HepG2 (cell line): ENCODE results near the gene RIMOC1. TPM values are rescaled to one million over a fixed set of nuclear protein-coding genes. Genes with fewer than 3 reads are reported as not detected.

Experiments
- CBX2 ChIP-seq, 2 experiments: fragments of 200-600 bp in 1 of 2; sonication (generic); formaldehyde crosslinking in 1 of 2; IDR thresholded peaks; 2 replicates each; pipeline versions ENCODE4 v1.7.0 to v1.8.1; 2018 to 2022; ENCODE audit warnings: low read depth in 2 of 2, low read length in 1 of 2, mild to moderate bottlenecking in 1 of 2, missing genetic modification reagents in 1 of 2
- CREM ChIP-seq, 2 experiments: sonication (generic) in 1 of 2; formaldehyde crosslinking in 1 of 2; IDR thresholded peaks; 2 replicates each; pipeline versions ENCODE4 v1.4.0 to v1.6.1; 2016 to 2020; ENCODE audit warnings: antibody characterized with exemption in 1 of 2, mild to moderate bottlenecking in 1 of 2, missing genetic modification reagents in 1 of 2
- GABPA ChIP-seq, 2 experiments: IDR thresholded peaks; 2 replicates each; pipeline ENCODE4 v1.6.1; 2011 to 2016; ENCODE audit warnings: low read depth in 2 of 2, low read length in 1 of 2, missing biosample characterization in 1 of 2, missing genetic modification characterization in 1 of 2
- HMG20B ChIP-seq: conservative IDR thresholded peaks from 2 replicates; pipeline ENCODE4 v1.6.1; 2016; ENCODE audit warnings: missing genetic modification reagents, missing compliant biosample characterization
- MTA1 ChIP-seq: sonication (generic); formaldehyde crosslinking; IDR thresholded peaks from 2 replicates; pipeline ENCODE4 v1.4.0; 2020; ENCODE audit warnings: missing genetic modification reagents, mild to moderate bottlenecking, borderline replicate concordance
- RAD51 ChIP-seq: fragments of 450-650 bp; IDR thresholded peaks from 2 replicates; pipeline ENCODE4 v1.6.1; 2016; ENCODE audit warnings: borderline replicate concordance
- RARA ChIP-seq: IDR thresholded peaks from 2 replicates; pipeline ENCODE4 v1.6.1; 2016; ENCODE audit warnings: missing genetic modification reagents, missing compliant biosample characterization
- SOX6 ChIP-seq, 2 experiments: fragments of 450-650 bp in 1 of 2; sonication (generic) in 1 of 2; formaldehyde crosslinking in 1 of 2; IDR thresholded peaks; 2 replicates each; pipeline versions ENCODE4 v1.4.0 to v1.6.1; 2017 to 2020; ENCODE audit warnings: antibody characterized with exemption in 1 of 2, mild to moderate bottlenecking in 1 of 2, missing genetic modification reagents in 1 of 2
- ZFP36L2 ChIP-seq: sonication (generic); formaldehyde crosslinking; IDR thresholded peaks from 2 replicates; pipeline ENCODE4 v1.4.0; 2020; ENCODE audit warnings: missing genetic modification reagents
- ZNF136 ChIP-seq: sonication (generic); formaldehyde crosslinking; IDR thresholded peaks from 2 replicates; pipeline ENCODE4 v1.8.1; 2022; ENCODE audit warnings: low read depth, mild to moderate bottlenecking, moderate library complexity, missing genetic modification reagents
- ZNF510 ChIP-seq: sonication (generic); formaldehyde crosslinking; IDR thresholded peaks from 2 replicates; pipeline ENCODE4 v1.4.0; 2020; ENCODE audit warnings: low read depth, mild to moderate bottlenecking, missing genetic modification reagents
- ZNF720 ChIP-seq: sonication (generic); formaldehyde crosslinking; IDR thresholded peaks from 2 replicates; pipeline ENCODE4 v1.4.0; 2020; ENCODE audit warnings: missing genetic modification reagents
- polyA plus RNA-seq, 8 experiments: library from polyadenylated mRNA; depleted of rRNA in 3 of 8; stranded (reverse) in 7 of 8; unstranded in 1 of 8; fragments of >200 nt; fragmentation: Illumina TruSeq in 4 of 8; extraction: Trizol in 4 of 8; gene quantifications; 2 replicates each; pipeline versions ENCODE4 v1.2.1 to v1.2.3, GENCODE V29; 2011 to 2016; ENCODE audit warnings: low read depth in 4 of 8, missing spikeins in 1 of 8, mixed read lengths in 1 of 8; ENCODE audit not compliant: insufficient read depth in 1 of 8
- total RNA-seq, 5 experiments: library from RNA; depleted of rRNA; stranded (reverse); fragments of >200 nt; fragmentation: Illumina TruSeq; extraction: Trizol; gene quantifications; 2 replicates each; pipeline ENCODE4 v1.2.3, GENCODE V29; 2016; ENCODE audit warnings: low read depth in 1 of 5
- TF ChIP-seq, protein P1 (sequence below): sonication (generic); formaldehyde crosslinking; IDR thresholded peaks from 2 replicates; pipeline ENCODE4 v1.5.0; 2020; ENCODE audit warnings: mild to moderate bottlenecking, missing genetic modification reagents
- TF ChIP-seq, protein P2 (sequence below): sonication (generic); formaldehyde crosslinking; IDR thresholded peaks from 2 replicates; pipeline ENCODE4 v1.5.1; 2020; ENCODE audit warnings: missing genetic modification reagents, mild to moderate bottlenecking, borderline replicate concordance
- TF ChIP-seq, protein P3 (sequence below): sonication (generic); formaldehyde crosslinking; conservative IDR thresholded peaks from 2 replicates; pipeline ENCODE4 v1.4.0; 2020; ENCODE audit warnings: missing genetic modification reagents
- TF ChIP-seq, protein P4 (sequence below): sonication (generic); formaldehyde crosslinking; IDR thresholded peaks from 2 replicates; pipeline ENCODE4 v1.4.0; 2020; ENCODE audit warnings: missing genetic modification reagents, mild to moderate bottlenecking, borderline replicate concordance

Gene RIMOC1
- total and polyA plus RNA-seq, 2 of the 13 experiments (the other 11 are each of a cell fraction or from before 2014, with no cell fraction given) = 16.3 to 16.9 TPM

DNA sequence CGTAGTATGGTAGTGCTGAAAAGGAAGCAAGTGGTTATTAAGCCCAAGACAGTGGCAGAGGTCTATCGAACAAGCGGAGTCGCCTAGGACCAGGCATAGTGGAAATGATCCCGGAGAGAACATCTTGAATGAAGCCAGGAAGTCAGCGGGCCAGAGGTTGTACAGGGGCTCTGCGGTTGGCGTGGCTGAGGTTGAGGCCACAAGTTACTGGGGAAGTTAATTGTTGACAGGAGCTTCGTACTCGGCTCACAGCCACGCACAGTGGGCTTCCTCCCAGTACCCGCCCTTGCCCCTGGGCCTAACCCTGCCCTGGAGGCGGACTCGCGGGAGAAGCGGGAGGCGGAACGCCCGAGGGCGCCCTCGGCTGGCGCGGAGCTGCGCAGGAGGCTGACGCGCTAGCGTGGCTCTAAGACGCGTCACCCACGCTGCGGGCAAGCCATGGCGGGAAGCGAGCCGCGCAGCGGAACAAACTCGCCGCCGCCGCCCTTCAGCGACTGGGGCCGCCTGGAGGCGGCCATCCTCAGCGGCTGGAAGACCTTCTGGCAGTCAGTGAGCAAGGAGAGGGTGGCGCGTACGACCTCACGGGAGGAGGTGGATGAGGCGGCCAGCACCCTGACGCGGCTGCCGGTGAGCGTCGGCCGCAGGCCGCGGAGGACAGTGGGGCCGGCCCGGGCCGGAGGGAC, 20.9 kb downstream of the RIMOC1 start, which contains the start of gene FBXO4 (continued):
- TF ChIP-seq, protein P1, sequence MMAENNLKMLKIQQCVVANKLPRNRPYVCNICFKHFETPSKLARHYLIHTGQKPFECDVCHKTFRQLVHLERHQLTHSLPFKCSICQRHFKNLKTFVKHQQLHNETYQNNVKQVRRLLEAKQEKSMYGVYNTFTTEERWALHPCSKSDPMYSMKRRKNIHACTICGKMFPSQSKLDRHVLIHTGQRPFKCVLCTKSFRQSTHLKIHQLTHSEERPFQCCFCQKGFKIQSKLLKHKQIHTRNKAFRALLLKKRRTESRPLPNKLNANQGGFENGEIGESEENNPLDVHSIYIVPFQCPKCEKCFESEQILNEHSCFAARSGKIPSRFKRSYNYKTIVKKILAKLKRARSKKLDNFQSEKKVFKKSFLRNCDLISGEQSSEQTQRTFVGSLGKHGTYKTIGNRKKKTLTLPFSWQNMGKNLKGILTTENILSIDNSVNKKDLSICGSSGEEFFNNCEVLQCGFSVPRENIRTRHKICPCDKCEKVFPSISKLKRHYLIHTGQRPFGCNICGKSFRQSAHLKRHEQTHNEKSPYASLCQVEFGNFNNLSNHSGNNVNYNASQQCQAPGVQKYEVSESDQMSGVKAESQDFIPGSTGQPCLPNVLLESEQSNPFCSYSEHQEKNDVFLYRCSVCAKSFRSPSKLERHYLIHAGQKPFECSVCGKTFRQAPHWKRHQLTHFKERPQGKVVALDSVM (CRISPR knock-in tag) = no peak
- peak; percentile 98 for TF ChIP-seq MTA1
- no peak for TF ChIP-seq HMG20B (CRISPR knock-in tag)
- TF ChIP-seq ZNF136 = no peak
- TF ChIP-seq ZNF720 (CRISPR knock-in tag) = 0 out of 2 replicates have a peak, but pooled peaks have one; percentile 18
- TF ChIP-seq CREM (IDR thresholded peaks at IDR 0.05) = peak; percentile 21; the same call in 1 of the 2 replicates
- TF ChIP-seq CREM (CRISPR knock-in tag; IDR thresholded peaks at IDR 0.05) = no peak
- TF ChIP-seq CBX2 (IDR thresholded peaks at IDR 0.05; ENCODE audit: low read depth, low read length) = no peak
- no peak for TF ChIP-seq CBX2 (CRISPR knock-in tag; IDR thresholded peaks at IDR 0.05; ENCODE audit: low read depth)
- TF ChIP-seq ZNF510 (CRISPR knock-in tag) = no peak
- TF ChIP-seq, protein P2, sequence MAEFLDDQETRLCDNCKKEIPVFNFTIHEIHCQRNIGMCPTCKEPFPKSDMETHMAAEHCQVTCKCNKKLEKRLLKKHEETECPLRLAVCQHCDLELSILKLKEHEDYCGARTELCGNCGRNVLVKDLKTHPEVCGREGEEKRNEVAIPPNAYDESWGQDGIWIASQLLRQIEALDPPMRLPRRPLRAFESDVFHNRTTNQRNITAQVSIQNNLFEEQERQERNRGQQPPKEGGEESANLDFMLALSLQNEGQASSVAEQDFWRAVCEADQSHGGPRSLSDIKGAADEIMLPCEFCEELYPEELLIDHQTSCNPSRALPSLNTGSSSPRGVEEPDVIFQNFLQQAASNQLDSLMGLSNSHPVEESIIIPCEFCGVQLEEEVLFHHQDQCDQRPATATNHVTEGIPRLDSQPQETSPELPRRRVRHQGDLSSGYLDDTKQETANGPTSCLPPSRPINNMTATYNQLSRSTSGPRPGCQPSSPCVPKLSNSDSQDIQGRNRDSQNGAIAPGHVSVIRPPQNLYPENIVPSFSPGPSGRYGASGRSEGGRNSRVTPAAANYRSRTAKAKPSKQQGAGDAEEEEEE (CRISPR knock-in tag) = no peak
- no peak for TF ChIP-seq RAD51
- no peak for TF ChIP-seq SOX6 (IDR thresholded peaks at IDR 0.05)
- TF ChIP-seq SOX6 (CRISPR knock-in tag; IDR thresholded peaks at IDR 0.05) = peak; percentile 76
- TF ChIP-seq GABPA (IDR thresholded peaks at IDR 0.05; ENCODE audit: low read depth, low read length) = no peak
- TF ChIP-seq GABPA (CRISPR knock-in tag; IDR thresholded peaks at IDR 0.05; ENCODE audit: low read depth) = peak; percentile 31; the same call in 1 of the 2 replicates
- TF ChIP-seq ZFP36L2 (CRISPR knock-in tag) = no peak
- TF ChIP-seq, protein P3, sequence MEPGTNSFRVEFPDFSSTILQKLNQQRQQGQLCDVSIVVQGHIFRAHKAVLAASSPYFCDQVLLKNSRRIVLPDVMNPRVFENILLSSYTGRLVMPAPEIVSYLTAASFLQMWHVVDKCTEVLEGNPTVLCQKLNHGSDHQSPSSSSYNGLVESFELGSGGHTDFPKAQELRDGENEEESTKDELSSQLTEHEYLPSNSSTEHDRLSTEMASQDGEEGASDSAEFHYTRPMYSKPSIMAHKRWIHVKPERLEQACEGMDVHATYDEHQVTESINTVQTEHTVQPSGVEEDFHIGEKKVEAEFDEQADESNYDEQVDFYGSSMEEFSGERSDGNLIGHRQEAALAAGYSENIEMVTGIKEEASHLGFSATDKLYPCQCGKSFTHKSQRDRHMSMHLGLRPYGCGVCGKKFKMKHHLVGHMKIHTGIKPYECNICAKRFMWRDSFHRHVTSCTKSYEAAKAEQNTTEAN (CRISPR knock-in tag) = peak; percentile 55; the same call in 1 of the 2 replicates
- TF ChIP-seq RARA (CRISPR knock-in tag) = peak; percentile 34; the same call in 1 of the 2 replicates
- TF ChIP-seq, protein P4, sequence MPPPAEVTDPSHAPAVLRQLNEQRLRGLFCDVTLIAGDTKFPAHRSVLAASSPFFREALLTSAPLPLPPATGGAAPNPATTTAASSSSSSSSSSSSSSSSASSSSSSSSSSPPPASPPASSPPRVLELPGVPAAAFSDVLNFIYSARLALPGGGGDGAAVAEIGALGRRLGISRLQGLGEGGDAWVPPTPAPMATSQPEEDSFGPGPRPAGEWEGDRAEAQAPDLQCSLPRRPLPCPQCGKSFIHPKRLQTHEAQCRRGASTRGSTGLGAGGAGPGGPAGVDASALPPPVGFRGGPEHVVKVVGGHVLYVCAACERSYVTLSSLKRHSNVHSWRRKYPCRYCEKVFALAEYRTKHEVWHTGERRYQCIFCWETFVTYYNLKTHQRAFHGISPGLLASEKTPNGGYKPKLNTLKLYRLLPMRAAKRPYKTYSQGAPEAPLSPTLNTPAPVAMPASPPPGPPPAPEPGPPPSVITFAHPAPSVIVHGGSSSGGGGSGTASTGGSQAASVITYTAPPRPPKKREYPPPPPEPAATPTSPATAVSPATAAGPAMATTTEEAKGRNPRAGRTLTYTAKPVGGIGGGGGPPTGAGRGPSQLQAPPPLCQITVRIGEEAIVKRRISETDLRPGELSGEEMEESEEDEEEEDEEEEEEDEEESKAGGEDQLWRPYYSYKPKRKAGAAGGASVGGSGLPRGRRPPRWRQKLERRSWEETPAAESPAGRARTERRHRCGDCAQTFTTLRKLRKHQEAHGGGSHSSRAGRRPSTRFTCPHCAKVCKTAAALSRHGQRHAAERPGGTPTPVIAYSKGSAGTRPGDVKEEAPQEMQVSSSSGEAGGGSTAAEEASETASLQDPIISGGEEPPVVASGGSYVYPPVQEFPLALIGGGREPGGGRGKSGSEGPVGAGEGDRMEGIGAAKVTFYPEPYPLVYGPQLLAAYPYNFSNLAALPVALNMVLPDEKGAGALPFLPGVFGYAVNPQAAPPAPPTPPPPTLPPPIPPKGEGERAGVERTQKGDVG (CRISPR knock-in tag) = peak; percentile 64; the same call in 1 of the 2 replicates
